Liver (tissue), 9 donors: ENCODE data around the gene KIFC3. TPM values are rescaled to one million over a fixed set of nuclear protein-coding genes. Genes with fewer than 3 reads are reported as not detected.

Experiments used
- DNase-seq: peaks from one replicate; pipeline ENCODE4 v3.0.0-alpha.2; 2017; ENCODE audit warnings: low spot score
- H3K27ac ChIP-seq, 2 donors: one replicate each; pipeline ENCODE4 v1.7.0; 2013; ENCODE audit warnings: inconsistent platforms in 2 of 2, low read length in 2 of 2, control low read depth in 1 of 2, low read depth in 1 of 2, mild to moderate bottlenecking in 1 of 2
- H3K27me3 ChIP-seq, 4 donors: one replicate each; pipeline versions ENCODE4 v1.6.1 to v1.7.0; 2013; ENCODE audit warnings: low read length in 3 of 4, inconsistent platforms in 1 of 4, mild to moderate bottlenecking in 1 of 4, moderate library complexity in 1 of 4; ENCODE audit not compliant: control insufficient read depth in 4 of 4, insufficient read depth in 4 of 4
- H3K36me3 ChIP-seq, 4 donors: one replicate each; pipeline versions ENCODE4 v1.6.1 to v1.7.0; 2013; ENCODE audit warnings: low read length in 3 of 4, mild to moderate bottlenecking in 3 of 4, low read depth in 1 of 4, moderate library complexity in 1 of 4; ENCODE audit not compliant: control insufficient read depth in 4 of 4, insufficient read depth in 3 of 4
- H3K4me1 ChIP-seq, 4 donors: one replicate each; pipeline versions ENCODE4 v1.6.1 to v1.7.0; 2013; ENCODE audit warnings: low read length in 3 of 4, mild to moderate bottlenecking in 3 of 4, moderate library complexity in 1 of 4; ENCODE audit not compliant: control insufficient read depth in 4 of 4, insufficient read depth in 4 of 4
- H3K4me3 ChIP-seq, 3 donors: one replicate each; pipeline versions ENCODE4 v1.6.1 to v1.7.0; 2013; ENCODE audit warnings: low read length in 3 of 3, control low read depth in 1 of 3, low read depth in 1 of 3, mild to moderate bottlenecking in 1 of 3
- H3K9ac ChIP-seq, 2 donors: one replicate each; pipeline ENCODE4 v1.7.0; 2013; ENCODE audit warnings: low read length in 2 of 2, mild to moderate bottlenecking in 2 of 2, moderate library complexity in 2 of 2, control low read depth in 1 of 2, low read depth in 1 of 2
- H3K9me3 ChIP-seq, 4 donors: one replicate each; pipeline versions ENCODE4 v1.6.1 to v1.7.0; 2013; ENCODE audit warnings: low read length in 3 of 4; ENCODE audit not compliant: control insufficient read depth in 4 of 4
- EGR1 ChIP-seq, 2 donors: IDR thresholded peaks; 2 replicates each; pipeline ENCODE4 v1.6.1; 2016 to 2018; ENCODE audit warnings: antibody characterized with exemption in 2 of 2, low read depth in 2 of 2
- FOXA1 ChIP-seq: IDR thresholded peaks from 2 replicates; pipeline ENCODE4 v1.6.1; 2016; ENCODE audit warnings: antibody characterized with exemption
- FOXA2 ChIP-seq: IDR thresholded peaks from 2 replicates; pipeline ENCODE4 v1.6.1; 2016; ENCODE audit warnings: antibody characterized with exemption
- GABPA ChIP-seq, 2 donors: IDR thresholded peaks in 1 of 2; conservative IDR thresholded peaks in 1 of 2; 2 replicates each; pipeline ENCODE4 v1.6.1; 2016; ENCODE audit warnings: antibody characterized with exemption in 2 of 2, mild to moderate bottlenecking in 1 of 2, moderate library complexity in 1 of 2
- HNF4A ChIP-seq, 2 donors: conservative IDR thresholded peaks; 2 replicates each; pipeline ENCODE4 v1.6.1; 2016; ENCODE audit warnings: antibody characterized with exemption in 2 of 2, mild to moderate bottlenecking in 2 of 2
- HNF4G ChIP-seq: IDR thresholded peaks from 2 replicates; pipeline ENCODE4 v1.6.1; 2016; ENCODE audit warnings: antibody characterized with exemption
- JUND ChIP-seq, 2 donors: IDR thresholded peaks; 2 replicates each; pipeline ENCODE4 v1.6.1; 2016; ENCODE audit warnings: antibody characterized with exemption in 2 of 2
- NR2F2 ChIP-seq: IDR thresholded peaks from 2 replicates; pipeline ENCODE4 v1.6.1; 2016; ENCODE audit warnings: antibody characterized with exemption
- RAD21 ChIP-seq, 2 donors: IDR thresholded peaks; 2 replicates each; pipeline ENCODE4 v1.6.1; 2016; ENCODE audit warnings: antibody characterized with exemption in 2 of 2, mild to moderate bottlenecking in 2 of 2
- RXRA ChIP-seq, 2 donors: IDR thresholded peaks; 2 replicates each; pipeline ENCODE4 v1.6.1; 2017 to 2018; ENCODE audit warnings: antibody characterized with exemption in 2 of 2, mild to moderate bottlenecking in 1 of 2
- SP1 ChIP-seq: IDR thresholded peaks from 2 replicates; pipeline ENCODE4 v1.6.1; 2018; ENCODE audit warnings: antibody characterized with exemption, mild to moderate bottlenecking
- YY1 ChIP-seq: IDR thresholded peaks from 2 replicates; pipeline ENCODE4 v1.6.1; 2016; ENCODE audit warnings: antibody characterized with exemption, mild to moderate bottlenecking
- WGBS: extraction: QIAGEN DNeasy Blood & Tissue Kit; methylation state at CpG from one replicate; pipeline ENCODE4 v1.1.7; 2013; 5-methylcytosine and 5-hydroxymethylcytosine counted together
- polyA plus RNA-seq, 2 donors: library from polyadenylated mRNA; stranded (reverse) in 1 of 2; unstranded in 1 of 2; fragments of 200-250 nt in 1 of 2; fragments of >200 nt in 1 of 2; fragmentation: Nextera tagmentation in 1 of 2; extraction: Ambion mirVana in 1 of 2; gene quantifications; one replicate each; pipeline versions ENCODE4 v1.2.1 to v1.2.3, GENCODE V29; 2013 to 2015
- total RNA-seq, 2 donors: library from RNA; depleted of rRNA; stranded (reverse); fragments of >200 nt; gene quantifications; one replicate each; pipeline ENCODE4 v1.2.3, GENCODE V29; 2014
- TF ChIP-seq, protein P1 (sequence below): IDR thresholded peaks from 2 replicates; pipeline ENCODE4 v1.6.1; 2016; ENCODE audit warnings: antibody characterized with exemption
- TF ChIP-seq, protein P2 (sequence below): IDR thresholded peaks from 2 replicates; pipeline ENCODE4 v1.6.1; 2016; ENCODE audit warnings: antibody characterized with exemption
- TF ChIP-seq, protein P3 (sequence below): IDR thresholded peaks from 2 replicates; pipeline ENCODE4 v1.6.1; 2016; ENCODE audit warnings: antibody characterized with exemption
- TF ChIP-seq, protein P4 (sequence below): IDR thresholded peaks from 2 replicates; pipeline ENCODE4 v1.6.1; 2016; ENCODE audit warnings: antibody characterized with exemption, mild to moderate bottlenecking
- donor health status: healthy.
- donor health status: healthy.
- donor health status: healthy.
- donor health status: healthy.
- donor health status: healthy.

KIFC3 gene
- total and polyA plus RNA-seq, 4 donors: 16.5 to 103 (median 27.4) TPM

DNA sequence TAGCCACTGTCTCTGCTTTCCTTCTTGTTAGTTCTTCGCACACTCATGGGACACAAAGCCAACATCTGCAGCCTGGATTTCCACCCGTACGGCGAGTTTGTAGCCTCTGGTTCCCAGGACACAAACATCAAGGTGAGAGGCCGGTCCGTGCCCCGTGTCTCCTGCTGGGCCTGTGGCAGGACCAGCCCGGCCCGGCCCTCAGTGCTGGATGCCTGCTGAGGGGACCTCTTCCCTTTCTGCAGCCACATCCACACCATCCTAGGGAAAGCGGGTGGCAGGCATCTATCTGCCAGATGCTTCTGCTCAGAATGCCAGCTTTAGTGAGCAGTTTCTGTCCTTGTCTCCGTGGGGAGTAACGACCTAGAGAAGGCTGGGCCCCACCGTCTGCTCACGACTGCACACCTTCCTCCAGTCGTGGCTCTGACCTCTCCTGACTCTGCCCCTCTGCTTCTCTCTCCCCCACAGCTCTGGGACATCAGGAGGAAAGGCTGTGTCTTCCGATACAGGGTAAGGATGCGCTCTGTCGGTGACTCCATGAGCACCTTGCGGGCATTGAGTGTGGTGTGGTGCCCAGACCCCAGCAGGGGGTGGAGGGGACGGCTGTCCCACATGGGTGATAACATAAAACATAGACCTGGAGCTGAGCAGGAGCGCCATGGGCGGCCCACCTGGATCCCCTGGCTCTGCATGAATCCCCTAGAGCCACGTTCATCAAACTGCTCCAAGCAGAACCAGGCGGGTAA, 51.3 kb downstream of the KIFC3 start:
- H3K4me3 ChIP-seq: no peak overlapping the region
- H3K9ac ChIP-seq: no peak overlapping the region
- no peak for DNase-seq
- H3K4me1 ChIP-seq: no peaks in the 10 kb centered on the region
- H3K36me3 ChIP-seq: peaks cover 0 to 7% (median 2%) of the 10 kb centered on the region in 4 donors
- no peaks in the 10 kb centered on the region for H3K27me3 ChIP-seq
- H3K27ac ChIP-seq: no peak overlapping the region
- 95% methylated on average over 24 of the region's 24 CpGs for WGBS
- H3K9me3 ChIP-seq: no peaks in the 10 kb centered on the region
- TF ChIP-seq NR2F2: no peak
- TF ChIP-seq, protein P1, sequence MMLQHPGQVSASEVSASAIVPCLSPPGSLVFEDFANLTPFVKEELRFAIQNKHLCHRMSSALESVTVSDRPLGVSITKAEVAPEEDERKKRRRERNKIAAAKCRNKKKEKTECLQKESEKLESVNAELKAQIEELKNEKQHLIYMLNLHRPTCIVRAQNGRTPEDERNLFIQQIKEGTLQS: no peak
- no peak for TF ChIP-seq EGR1 (IDR thresholded peaks at IDR 0.05; ENCODE audit: low read depth in 2 of 2)
- TF ChIP-seq GABPA (IDR thresholded peaks at IDR 0.05 in 1 of 2, conservative IDR thresholded peaks at IDR 0.05 in 1 of 2): no peak
- no peak for TF ChIP-seq HNF4G
- no peak for TF ChIP-seq FOXA2
- TF ChIP-seq YY1: no peak
- no peak for TF ChIP-seq RAD21 (IDR thresholded peaks at IDR 0.05)
- TF ChIP-seq HNF4A (conservative IDR thresholded peaks at IDR 0.05): no peak
- TF ChIP-seq, protein P2, sequence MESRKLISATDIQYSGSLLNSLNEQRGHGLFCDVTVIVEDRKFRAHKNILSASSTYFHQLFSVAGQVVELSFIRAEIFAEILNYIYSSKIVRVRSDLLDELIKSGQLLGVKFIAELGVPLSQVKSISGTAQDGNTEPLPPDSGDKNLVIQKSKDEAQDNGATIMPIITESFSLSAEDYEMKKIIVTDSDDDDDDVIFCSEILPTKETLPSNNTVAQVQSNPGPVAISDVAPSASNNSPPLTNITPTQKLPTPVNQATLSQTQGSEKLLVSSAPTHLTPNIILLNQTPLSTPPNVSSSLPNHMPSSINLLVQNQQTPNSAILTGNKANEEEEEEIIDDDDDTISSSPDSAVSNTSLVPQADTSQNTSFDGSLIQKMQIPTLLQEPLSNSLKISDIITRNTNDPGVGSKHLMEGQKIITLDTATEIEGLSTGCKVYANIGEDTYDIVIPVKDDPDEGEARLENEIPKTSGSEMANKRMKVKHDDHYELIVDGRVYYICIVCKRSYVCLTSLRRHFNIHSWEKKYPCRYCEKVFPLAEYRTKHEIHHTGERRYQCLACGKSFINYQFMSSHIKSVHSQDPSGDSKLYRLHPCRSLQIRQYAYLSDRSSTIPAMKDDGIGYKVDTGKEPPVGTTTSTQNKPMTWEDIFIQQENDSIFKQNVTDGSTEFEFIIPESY: no peak
- TF ChIP-seq RXRA (IDR thresholded peaks at IDR 0.05): no peak

DNA sequence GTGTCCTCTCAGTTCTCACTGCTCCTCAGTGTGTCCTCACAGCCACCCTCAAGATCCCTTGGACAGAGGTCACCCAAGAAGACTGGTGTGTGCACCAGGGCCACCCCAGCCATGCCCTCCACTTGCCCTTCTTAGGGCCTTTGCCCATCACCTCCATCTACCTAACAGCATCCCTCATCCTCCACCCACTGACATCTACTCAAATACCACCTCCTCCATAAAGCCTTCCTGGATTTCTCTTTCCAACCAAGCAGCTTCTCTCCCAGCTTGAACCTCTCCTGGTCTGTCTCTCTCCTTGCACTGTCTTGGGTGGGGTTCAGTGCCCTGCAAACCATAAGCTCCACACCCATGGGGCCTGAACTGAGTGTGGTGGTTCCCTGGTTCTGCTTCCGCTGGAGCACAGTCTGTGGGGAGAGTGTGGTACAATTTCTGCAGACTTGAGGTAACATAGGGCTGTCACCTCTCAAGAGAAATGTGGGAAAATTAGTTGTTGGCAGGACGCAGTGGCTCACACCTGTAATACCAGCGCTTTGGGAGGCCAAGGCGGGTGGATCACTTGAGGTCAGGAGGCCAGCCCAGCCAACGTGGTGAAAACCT, 52.3 kb downstream of the KIFC3 start:
- no peak overlapping the region for H3K27ac ChIP-seq
- H3K27me3 ChIP-seq: no peaks in the 10 kb centered on the region
- no peak overlapping the region for H3K4me3 ChIP-seq
- H3K4me1 ChIP-seq: no peaks in the 10 kb centered on the region
- H3K9me3 ChIP-seq: no peaks in the 10 kb centered on the region
- no peak for DNase-seq
- 91% methylated on average over 5 of the region's 5 CpGs for WGBS
- no peaks in the 10 kb centered on the region for H3K36me3 ChIP-seq
- TF ChIP-seq FOXA1 (no peak), RAD21 (IDR thresholded peaks at IDR 0.05) (no peak), GABPA (IDR thresholded peaks at IDR 0.05 in 1 of 2, conservative IDR thresholded peaks at IDR 0.05 in 1 of 2) (no peak)
- TF ChIP-seq, protein P3, sequence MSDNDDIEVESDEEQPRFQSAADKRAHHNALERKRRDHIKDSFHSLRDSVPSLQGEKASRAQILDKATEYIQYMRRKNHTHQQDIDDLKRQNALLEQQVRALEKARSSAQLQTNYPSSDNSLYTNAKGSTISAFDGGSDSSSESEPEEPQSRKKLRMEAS: no peak
- H3K9ac ChIP-seq: no peak overlapping the region

DNA sequence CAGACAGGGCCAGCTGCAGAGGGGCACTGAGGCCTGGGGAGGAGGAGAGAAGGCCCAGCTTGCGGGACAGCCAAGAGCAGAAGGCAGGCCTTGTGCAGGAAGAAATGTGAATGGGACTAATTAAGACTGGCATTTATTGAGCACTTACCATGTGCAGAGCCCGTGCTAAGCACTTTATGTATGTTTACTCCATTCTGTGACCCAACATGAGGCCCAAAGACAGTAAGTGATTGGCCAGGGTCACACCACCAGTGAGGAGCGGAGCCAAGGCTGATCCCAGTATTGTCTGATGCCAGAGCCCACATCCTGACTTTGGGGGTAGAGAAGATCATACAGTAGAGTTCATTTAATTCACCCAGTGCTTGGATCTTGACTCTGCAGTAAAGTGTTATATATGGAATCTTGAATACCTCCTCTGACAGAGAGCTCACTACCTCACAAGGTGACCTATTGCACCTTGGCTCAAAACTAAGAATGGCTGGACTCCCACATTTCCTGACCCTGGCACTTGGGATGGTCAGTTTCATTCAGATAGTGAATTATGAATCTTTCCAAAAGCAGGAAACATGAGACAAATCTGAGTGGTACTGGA, 53.1 kb downstream of the KIFC3 start:
- H3K27me3 ChIP-seq: no peaks in the 10 kb centered on the region
- no peaks in the 10 kb centered on the region for H3K9me3 ChIP-seq
- 98% methylated on average over 3 of the region's 3 CpGs for WGBS
- H3K4me1 ChIP-seq: no peaks in the 10 kb centered on the region
- no peak overlapping the region for H3K9ac ChIP-seq
- H3K4me3 ChIP-seq: no peak overlapping the region
- H3K36me3 ChIP-seq: no peaks in the 10 kb centered on the region
- no peak overlapping the region for H3K27ac ChIP-seq
- DNase-seq: no peak
- TF ChIP-seq FOXA2 (no peak), SP1 (no peak), JUND (IDR thresholded peaks at IDR 0.05) (no peak), HNF4G (no peak)
- TF ChIP-seq, protein P2: no peak
- TF ChIP-seq, protein P4, sequence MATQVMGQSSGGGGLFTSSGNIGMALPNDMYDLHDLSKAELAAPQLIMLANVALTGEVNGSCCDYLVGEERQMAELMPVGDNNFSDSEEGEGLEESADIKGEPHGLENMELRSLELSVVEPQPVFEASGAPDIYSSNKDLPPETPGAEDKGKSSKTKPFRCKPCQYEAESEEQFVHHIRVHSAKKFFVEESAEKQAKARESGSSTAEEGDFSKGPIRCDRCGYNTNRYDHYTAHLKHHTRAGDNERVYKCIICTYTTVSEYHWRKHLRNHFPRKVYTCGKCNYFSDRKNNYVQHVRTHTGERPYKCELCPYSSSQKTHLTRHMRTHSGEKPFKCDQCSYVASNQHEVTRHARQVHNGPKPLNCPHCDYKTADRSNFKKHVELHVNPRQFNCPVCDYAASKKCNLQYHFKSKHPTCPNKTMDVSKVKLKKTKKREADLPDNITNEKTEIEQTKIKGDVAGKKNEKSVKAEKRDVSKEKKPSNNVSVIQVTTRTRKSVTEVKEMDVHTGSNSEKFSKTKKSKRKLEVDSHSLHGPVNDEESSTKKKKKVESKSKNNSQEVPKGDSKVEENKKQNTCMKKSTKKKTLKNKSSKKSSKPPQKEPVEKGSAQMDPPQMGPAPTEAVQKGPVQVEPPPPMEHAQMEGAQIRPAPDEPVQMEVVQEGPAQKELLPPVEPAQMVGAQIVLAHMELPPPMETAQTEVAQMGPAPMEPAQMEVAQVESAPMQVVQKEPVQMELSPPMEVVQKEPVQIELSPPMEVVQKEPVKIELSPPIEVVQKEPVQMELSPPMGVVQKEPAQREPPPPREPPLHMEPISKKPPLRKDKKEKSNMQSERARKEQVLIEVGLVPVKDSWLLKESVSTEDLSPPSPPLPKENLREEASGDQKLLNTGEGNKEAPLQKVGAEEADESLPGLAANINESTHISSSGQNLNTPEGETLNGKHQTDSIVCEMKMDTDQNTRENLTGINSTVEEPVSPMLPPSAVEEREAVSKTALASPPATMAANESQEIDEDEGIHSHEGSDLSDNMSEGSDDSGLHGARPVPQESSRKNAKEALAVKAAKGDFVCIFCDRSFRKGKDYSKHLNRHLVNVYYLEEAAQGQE: no peak
